K562 (cell line): Measurements from ENCODE around the gene TMEM273. TPM values are rescaled to one million over a fixed set of nuclear protein-coding genes. Genes with fewer than 3 reads are reported as not detected.

Experiments used
- ATF7 ChIP-seq: fragments of 450-650 bp; IDR thresholded peaks from 2 replicates; pipeline ENCODE4 v1.7.1; 2014; ENCODE audit warnings: mild to moderate bottlenecking, moderate library complexity
- CBFA2T3 ChIP-seq: fragments of 450-650 bp; IDR thresholded peaks from 2 replicates; pipeline ENCODE4 v1.6.1; 2017
- CEBPB ChIP-seq: fragments of 450-650 bp; IDR thresholded peaks from 2 replicates; pipeline ENCODE4 v1.6.1; 2016; ENCODE audit warnings: missing genetic modification characterization, missing compliant biosample characterization
- DPF2 ChIP-seq: fragments of 450-650 bp; IDR thresholded peaks from 2 replicates; pipeline ENCODE4 v1.6.1; 2016
- ETV1 ChIP-seq: fragments of 450-650 bp; conservative IDR thresholded peaks from 2 replicates; pipeline ENCODE4 v1.6.1; 2016; ENCODE audit warnings: missing genetic modification characterization, control low read depth, low read depth, missing compliant biosample characterization
- GABPB1 ChIP-seq: sonication (generic); formaldehyde crosslinking; IDR thresholded peaks from 2 replicates; pipeline ENCODE4 v1.8.0; 2022; ENCODE audit warnings: mild to moderate bottlenecking, missing genetic modification reagents
- HCFC1 ChIP-seq: IDR thresholded peaks from 2 replicates; pipeline ENCODE4 v1.6.1; 2012; ENCODE audit warnings: low read depth, low read length, improper control_type of control experiment
- HDAC2 ChIP-seq: fragments of 450-650 bp; IDR thresholded peaks from 2 replicates; pipeline ENCODE4 v1.6.1; 2016; ENCODE audit warnings: mild to moderate bottlenecking
- NCOA6 ChIP-seq: fragments of 450-650 bp; IDR thresholded peaks from 2 replicates; pipeline ENCODE4 v1.6.1; 2017; ENCODE audit warnings: mild to moderate bottlenecking
- RNF2 ChIP-seq: sonication (generic); IDR thresholded peaks from 2 replicates; pipeline ENCODE4 v1.6.1; 2016
- SIN3B ChIP-seq: fragments of 450-650 bp; IDR thresholded peaks from 2 replicates; pipeline ENCODE4 v1.6.1; 2017; ENCODE audit warnings: low read depth, mild to moderate bottlenecking, moderate library complexity
- SNRNP70 ChIP-seq: fragments of 200-400 bp; formaldehyde crosslinking; optimal IDR thresholded peaks from 2 replicates; pipeline ENCODE3; 2017; ENCODE audit warnings: low read depth, low read length
- SREBF2 ChIP-seq: sonication (generic); formaldehyde crosslinking; IDR thresholded peaks from 2 replicates; pipeline ENCODE4 v1.4.0; 2020; ENCODE audit warnings: mild to moderate bottlenecking, missing genetic modification reagents
- TAL1 ChIP-seq: fragments of 450-650 bp; IDR thresholded peaks from 2 replicates; pipeline ENCODE4 v1.6.1; 2016; ENCODE audit warnings: mild to moderate bottlenecking
- TEAD4 ChIP-seq, 2 experiments: sonication (generic) in 1 of 2; formaldehyde crosslinking in 1 of 2; IDR thresholded peaks; 2 replicates each; pipeline versions ENCODE4 v1.6.1 to v1.8.0; 2012 to 2022; ENCODE audit warnings: borderline replicate concordance in 1 of 2, inconsistent platforms in 1 of 2, low read length in 1 of 2, mild to moderate bottlenecking in 1 of 2, missing genetic modification reagents in 1 of 2
- ZNF584 ChIP-seq: fragments of 200-800 bp; sonication (Bioruptor generic); IDR thresholded peaks from 2 replicates; pipeline ENCODE4 v1.6.1; 2016; ENCODE audit warnings: low read depth, mild to moderate bottlenecking, missing genetic modification characterization, missing compliant biosample characterization
- ZNF589 ChIP-seq: fragments of 200-800 bp; sonication (Bioruptor generic); IDR thresholded peaks from 2 replicates; pipeline ENCODE4 v1.6.1; 2016; ENCODE audit warnings: low read depth, missing genetic modification characterization, missing compliant biosample characterization
- ZZZ3 ChIP-seq: fragments of 450-650 bp; IDR thresholded peaks from 2 replicates; pipeline ENCODE4 v1.6.1; 2016; ENCODE audit warnings: antibody characterized with exemption, mild to moderate bottlenecking, moderate library complexity
- polyA plus RNA-seq, 8 experiments: library from polyadenylated mRNA; depleted of rRNA in 4 of 8; stranded (reverse) in 5 of 8; unstranded in 3 of 8; fragments of >200 nt; fragmentation: Nextera tagmentation in 2 of 8; fragmentation: Illumina TruSeq in 1 of 8; extraction: Ambion mirVana in 2 of 8; extraction: Trizol in 1 of 8; gene quantifications; 2 replicates each; pipeline versions ENCODE4 v1.2.1 to v1.2.3, GENCODE V29; 2011 to 2014; ENCODE audit warnings: inconsistent platforms in 1 of 8, missing spikeins in 1 of 8
- total RNA-seq, 7 experiments: library from RNA; depleted of rRNA in 6 of 7; stranded (reverse); fragments of >200 nt in 6 of 7; fragmentation: Illumina TruSeq in 2 of 7; extraction: Trizol in 2 of 7; gene quantifications; 2 replicates each; pipeline versions ENCODE4 v1.2.1 to v1.2.3, GENCODE V29; 2011 to 2021; ENCODE audit warnings: low replicate concordance in 1 of 7
- TF ChIP-seq, protein P1 (sequence below): fragments of 250-450 bp; sonication (Bioruptor Pico); IDR thresholded peaks from 2 replicates; pipeline ENCODE4 v1.4.0; 2020; ENCODE audit warnings: mild to moderate bottlenecking, moderate library complexity, borderline replicate concordance
- TF ChIP-seq, protein P2 (sequence below): fragments of 450-650 bp; conservative IDR thresholded peaks from 2 replicates; pipeline ENCODE4 v1.6.1; 2016; ENCODE audit warnings: missing genetic modification characterization, low read depth, mild to moderate bottlenecking, missing compliant biosample characterization, moderate library complexity
- TF ChIP-seq, protein P3 (sequence below), 3 experiments: fragments of 200-800 bp in 1 of 3; fragments of 250-450 bp in 1 of 3; fragments of 450-650 bp in 1 of 3; sonication (Bioruptor Pico) in 1 of 3; sonication (Bioruptor generic) in 1 of 3; formaldehyde crosslinking in 1 of 3; IDR thresholded peaks; 2 replicates each; pipeline versions ENCODE4 v1.6.1 to v1.8.0; 2016 to 2022; ENCODE audit warnings: mild to moderate bottlenecking in 2 of 3, missing genetic modification characterization in 2 of 3, missing compliant biosample characterization in 1 of 3, moderate library complexity in 1 of 3

The TMEM273 gene
- total and polyA plus RNA-seq, 9 of the 15 experiments (the other 6 are each of a cell fraction or from before 2014, with no cell fraction given): 39.2 to 131 (median 95.6) TPM

DNA sequence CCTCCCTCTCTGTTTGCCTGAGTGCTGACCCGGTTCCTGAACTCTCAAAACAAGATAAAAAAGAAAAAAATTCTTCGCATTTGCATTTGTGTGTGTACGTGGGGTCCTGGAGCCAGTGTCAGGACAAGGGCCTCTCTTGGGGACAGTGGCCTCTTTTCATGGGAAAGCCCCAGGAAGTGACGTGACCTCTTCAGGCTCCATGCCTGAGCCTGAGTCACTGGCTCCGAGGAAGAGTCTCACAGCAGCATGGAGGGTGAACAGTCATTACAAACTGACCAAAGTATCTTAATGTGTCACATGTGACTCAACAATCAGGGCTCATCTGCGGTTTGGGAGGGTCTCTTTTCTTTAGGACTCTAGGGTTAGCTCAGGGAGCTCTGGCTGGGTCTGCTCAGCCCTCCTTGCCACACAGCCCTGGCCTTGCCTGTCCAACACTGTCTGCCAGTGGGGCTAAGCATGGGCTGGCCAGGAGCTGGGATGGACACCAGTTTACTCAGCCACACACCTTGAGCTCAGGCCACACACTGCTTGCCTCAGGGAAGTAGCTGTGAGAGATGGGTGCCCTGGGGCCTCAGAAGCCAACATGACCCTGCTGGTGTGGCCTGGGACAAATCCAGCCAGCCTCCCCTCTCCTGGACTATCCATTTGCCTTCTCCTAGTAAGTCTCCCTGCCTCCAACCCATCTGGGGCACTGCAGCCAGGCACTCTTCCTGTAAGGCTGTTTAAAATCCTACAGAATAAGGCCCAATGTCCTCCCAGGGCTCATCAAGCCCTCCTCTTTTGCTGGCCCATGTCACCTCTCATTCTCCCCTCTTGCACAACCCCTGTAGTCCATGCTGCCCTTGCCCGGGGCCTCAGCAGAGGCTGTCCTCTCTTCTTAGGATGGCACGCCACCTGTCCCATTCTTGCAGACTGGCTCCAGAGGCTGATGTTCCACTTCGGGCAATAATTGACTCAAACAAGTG, 10.5 kb downstream of the TMEM273 start (continued):
- TF ChIP-seq, protein P1, sequence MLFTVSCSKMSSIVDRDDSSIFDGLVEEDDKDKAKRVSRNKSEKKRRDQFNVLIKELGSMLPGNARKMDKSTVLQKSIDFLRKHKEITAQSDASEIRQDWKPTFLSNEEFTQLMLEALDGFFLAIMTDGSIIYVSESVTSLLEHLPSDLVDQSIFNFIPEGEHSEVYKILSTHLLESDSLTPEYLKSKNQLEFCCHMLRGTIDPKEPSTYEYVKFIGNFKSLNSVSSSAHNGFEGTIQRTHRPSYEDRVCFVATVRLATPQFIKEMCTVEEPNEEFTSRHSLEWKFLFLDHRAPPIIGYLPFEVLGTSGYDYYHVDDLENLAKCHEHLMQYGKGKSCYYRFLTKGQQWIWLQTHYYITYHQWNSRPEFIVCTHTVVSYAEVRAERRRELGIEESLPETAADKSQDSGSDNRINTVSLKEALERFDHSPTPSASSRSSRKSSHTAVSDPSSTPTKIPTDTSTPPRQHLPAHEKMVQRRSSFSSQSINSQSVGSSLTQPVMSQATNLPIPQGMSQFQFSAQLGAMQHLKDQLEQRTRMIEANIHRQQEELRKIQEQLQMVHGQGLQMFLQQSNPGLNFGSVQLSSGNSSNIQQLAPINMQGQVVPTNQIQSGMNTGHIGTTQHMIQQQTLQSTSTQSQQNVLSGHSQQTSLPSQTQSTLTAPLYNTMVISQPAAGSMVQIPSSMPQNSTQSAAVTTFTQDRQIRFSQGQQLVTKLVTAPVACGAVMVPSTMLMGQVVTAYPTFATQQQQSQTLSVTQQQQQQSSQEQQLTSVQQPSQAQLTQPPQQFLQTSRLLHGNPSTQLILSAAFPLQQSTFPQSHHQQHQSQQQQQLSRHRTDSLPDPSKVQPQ (CRISPR knock-in tag): no peak
- TF ChIP-seq ZNF589 (CRISPR knock-in tag) (peak; percentile 85), ZNF584 (CRISPR knock-in tag) (peak; percentile 80; the same call in 1 of the 2 replicates), TAL1 (0 out of 2 replicates have a peak, but pooled peaks have one; percentile 15), ATF7 (peak; percentile 67), SREBF2 (CRISPR knock-in tag) (no peak), CEBPB (tag) (peak; percentile 66), CBFA2T3 (peak; percentile 27), HDAC2 (0 out of 2 replicates have a peak, but pooled peaks have one; percentile 21), HCFC1 (peak; percentile 30; the same call in 1 of the 2 replicates), SNRNP70 (no peak), ETV1 (tag) (peak; percentile 62; the same call in 1 of the 2 replicates), SIN3B (no peak), GABPB1 (CRISPR knock-in tag) (peak; percentile 85), TEAD4 (IDR thresholded peaks at IDR 0.05; ENCODE audit: low read length) (peak; percentile 28; the same call in 1 of the 2 replicates), TEAD4 (CRISPR knock-in tag; IDR thresholded peaks at IDR 0.05; ENCODE audit: borderline replicate concordance) (no peak), NCOA6 (no peak), ZZZ3 (no peak), DPF2 (peak; percentile 75), RNF2 (0 out of 2 replicates have a peak, but pooled peaks have one; percentile 40)
- TF ChIP-seq, protein P2, sequence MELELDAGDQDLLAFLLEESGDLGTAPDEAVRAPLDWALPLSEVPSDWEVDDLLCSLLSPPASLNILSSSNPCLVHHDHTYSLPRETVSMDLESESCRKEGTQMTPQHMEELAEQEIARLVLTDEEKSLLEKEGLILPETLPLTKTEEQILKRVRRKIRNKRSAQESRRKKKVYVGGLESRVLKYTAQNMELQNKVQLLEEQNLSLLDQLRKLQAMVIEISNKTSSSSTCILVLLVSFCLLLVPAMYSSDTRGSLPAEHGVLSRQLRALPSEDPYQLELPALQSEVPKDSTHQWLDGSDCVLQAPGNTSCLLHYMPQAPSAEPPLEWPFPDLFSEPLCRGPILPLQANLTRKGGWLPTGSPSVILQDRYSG (tag): 0 out of 2 replicates have a peak, but pooled peaks have one; percentile 67
- TF ChIP-seq, protein P3, sequence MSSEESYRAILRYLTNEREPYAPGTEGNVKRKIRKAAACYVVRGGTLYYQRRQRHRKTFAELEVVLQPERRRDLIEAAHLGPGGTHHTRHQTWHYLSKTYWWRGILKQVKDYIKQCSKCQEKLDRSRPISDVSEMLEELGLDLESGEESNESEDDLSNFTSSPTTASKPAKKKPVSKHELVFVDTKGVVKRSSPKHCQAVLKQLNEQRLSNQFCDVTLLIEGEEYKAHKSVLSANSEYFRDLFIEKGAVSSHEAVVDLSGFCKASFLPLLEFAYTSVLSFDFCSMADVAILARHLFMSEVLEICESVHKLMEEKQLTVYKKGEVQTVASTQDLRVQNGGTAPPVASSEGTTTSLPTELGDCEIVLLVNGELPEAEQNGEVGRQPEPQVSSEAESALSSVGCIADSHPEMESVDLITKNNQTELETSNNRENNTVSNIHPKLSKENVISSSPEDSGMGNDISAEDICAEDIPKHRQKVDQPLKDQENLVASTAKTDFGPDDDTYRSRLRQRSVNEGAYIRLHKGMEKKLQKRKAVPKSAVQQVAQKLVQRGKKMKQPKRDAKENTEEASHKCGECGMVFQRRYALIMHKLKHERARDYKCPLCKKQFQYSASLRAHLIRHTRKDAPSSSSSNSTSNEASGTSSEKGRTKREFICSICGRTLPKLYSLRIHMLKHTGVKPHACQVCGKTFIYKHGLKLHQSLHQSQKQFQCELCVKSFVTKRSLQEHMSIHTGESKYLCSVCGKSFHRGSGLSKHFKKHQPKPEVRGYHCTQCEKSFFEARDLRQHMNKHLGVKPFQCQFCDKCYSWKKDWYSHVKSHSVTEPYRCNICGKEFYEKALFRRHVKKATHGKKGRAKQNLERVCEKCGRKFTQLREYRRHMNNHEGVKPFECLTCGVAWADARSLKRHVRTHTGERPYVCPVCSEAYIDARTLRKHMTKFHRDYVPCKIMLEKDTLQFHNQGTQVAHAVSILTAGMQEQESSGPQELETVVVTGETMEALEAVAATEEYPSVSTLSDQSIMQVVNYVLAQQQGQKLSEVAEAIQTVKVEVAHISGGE (CRISPR knock-in tag; IDR thresholded peaks at IDR 0.05): peak in 1 of 3 experiments; percentile 38; a peak in 2 of 6 replicates
